Progenitor cell of endocrine pancreas (in vitro differentiated cells): ENCODE results near the gene FGF11. TPM values are rescaled to one million over a fixed set of nuclear protein-coding genes. Genes with fewer than 3 reads are reported as not detected.

Source experiments
- DNase-seq: peaks from one replicate; pipeline ENCODE4 v3.0.0; 2021; ENCODE audit warnings: low spot score; ENCODE audit not compliant: unreplicated experiment
- H3K27ac Mint-ChIP-seq: 2 replicates; pipeline ENCODE4 v1.8.0; 2021; ENCODE audit warnings: mild to moderate bottlenecking, moderate library complexity, mixed read lengths
- H3K27me3 Mint-ChIP-seq: 2 replicates; pipeline ENCODE4 v1.8.0; 2021; ENCODE audit warnings: mixed read lengths
- H3K36me3 Mint-ChIP-seq: 2 replicates; pipeline ENCODE4 v1.8.0; 2022; ENCODE audit warnings: mixed read lengths; ENCODE audit not compliant: insufficient read depth
- H3K4me1 Mint-ChIP-seq: 2 replicates; pipeline ENCODE4 v1.8.0; 2021; ENCODE audit warnings: low read depth, mixed read lengths
- H3K4me3 Mint-ChIP-seq: 2 replicates; pipeline ENCODE4 v1.8.0; 2021; ENCODE audit warnings: low read depth, mild to moderate bottlenecking, moderate library complexity, mixed read lengths
- H3K9me3 Mint-ChIP-seq: 2 replicates; pipeline ENCODE4 v1.8.0; 2021; ENCODE audit warnings: low read depth, mixed read lengths
- CTCF ChIP-seq: fragments of 200-600 bp; sonication (generic); IDR thresholded peaks from one replicate; pipeline ENCODE4 v1.5.0; 2021; ENCODE audit warnings: antibody characterized with exemption, mild to moderate bottlenecking; ENCODE audit not compliant: unreplicated experiment
- total RNA-seq: library from RNA; stranded (reverse); gene quantifications from 2 replicates; pipeline ENCODE4 v1.2.1, GENCODE V29; 2021

The FGF11 gene
- total RNA-seq, 1 donor from 2014 or later: 4.5 TPM

- TF ChIP-seq CTCF: no peak
- no peak overlapping the region for H3K4me3 Mint-ChIP-seq
- no peak for DNase-seq
- H3K27me3 Mint-ChIP-seq: no peaks in the 10 kb centered on the region
- H3K9me3 Mint-ChIP-seq: no peaks in the 10 kb centered on the region
- no peak overlapping the region for H3K27ac Mint-ChIP-seq
- H3K36me3 Mint-ChIP-seq: no peaks in the 10 kb centered on the region
- H3K4me1 Mint-ChIP-seq: peaks cover 7% of the 10 kb centered on the region
Observed at GRCh38 chr17:7421186-7421585, 18.1 kb upstream of the FGF11 start.

GRCh38 chr17:7423679-7424078 lies 15.6 kb upstream of the FGF11 start:
- no peak for DNase-seq
- Mint-ChIP-seq H3K4me1 (peaks cover 7% of the 10 kb centered on the region), H3K27me3 (no peaks in the 10 kb centered on the region), H3K27ac (peak overlapping the region; percentile 67), H3K36me3 (no peaks in the 10 kb centered on the region), H3K4me3 (no peak overlapping the region), H3K9me3 (no peaks in the 10 kb centered on the region)
- no peak for TF ChIP-seq CTCF

- Mint-ChIP-seq H3K9me3 (no peaks in the 10 kb centered on the region), H3K36me3 (no peaks in the 10 kb centered on the region), H3K27me3 (no peaks in the 10 kb centered on the region), H3K4me1 (no peaks in the 10 kb centered on the region), H3K27ac (no peak within 1 kb of the TSS), H3K4me3 (no peak within 1 kb of the TSS)
- DNase-seq: no peak
- TF ChIP-seq CTCF: no peak
Observed at GRCh38 chr17:7425316-7425715, 14.0 kb upstream of the FGF11 start, which contains the start of gene SPEM2. Gene SPEM2 (plus strand): TSS chr17:7425616. CDS start chr17:7425689, 73 bp downstream.

- DNase-seq: no peak
- H3K36me3 Mint-ChIP-seq: no peaks in the 10 kb centered on the region
- no peak for TF ChIP-seq CTCF
- no peak overlapping the region for H3K27ac Mint-ChIP-seq
- no peak overlapping the region for H3K4me3 Mint-ChIP-seq
- no peaks in the 10 kb centered on the region for H3K27me3 Mint-ChIP-seq
- no peaks in the 10 kb centered on the region for H3K4me1 Mint-ChIP-seq
- no peaks in the 10 kb centered on the region for H3K9me3 Mint-ChIP-seq
Observed at GRCh38 chr17:7425756-7426155, 13.6 kb upstream of the FGF11 start.

GRCh38 chr17:7426203-7426863 lies 13.0 kb upstream of the FGF11 start:
- no peaks in the 10 kb centered on the region for H3K36me3 Mint-ChIP-seq
- no peak for DNase-seq
- H3K9me3 Mint-ChIP-seq: no peaks in the 10 kb centered on the region
- no peak overlapping the region for H3K27ac Mint-ChIP-seq
- H3K4me3 Mint-ChIP-seq: no peak overlapping the region
- H3K4me1 Mint-ChIP-seq: no peaks in the 10 kb centered on the region
- no peak for TF ChIP-seq CTCF
- no peaks in the 10 kb centered on the region for H3K27me3 Mint-ChIP-seq
